GM19351 (cell line): ENCODE data around the gene GPRASP2.

Source experiments
- ATAC-seq: cut with Tn5 transposase; IDR thresholded peaks from one replicate; pipeline ENCODE4 v1.9.1; 2021; ENCODE audit warnings: mild to moderate bottlenecking, moderate library complexity; ENCODE audit not compliant: unreplicated experiment

GPRASP2 gene

DNA sequence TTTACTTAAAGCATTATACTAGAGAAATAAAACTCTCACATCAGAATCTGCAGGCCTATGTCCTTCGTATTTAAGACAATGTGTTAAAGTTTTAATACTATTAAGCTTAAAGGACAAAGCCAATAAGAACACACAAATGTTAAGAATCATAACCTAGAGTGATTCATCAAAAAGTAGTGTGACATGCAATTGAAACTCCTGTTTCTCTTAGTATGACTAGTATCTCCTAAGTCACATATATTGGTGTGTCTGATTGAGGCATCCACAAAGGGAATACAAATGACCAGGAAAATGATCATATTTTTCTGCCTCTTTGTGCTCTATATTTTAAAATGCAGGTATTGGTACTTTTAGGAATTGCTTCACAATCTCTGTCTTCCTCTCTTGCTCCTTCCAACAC, 32.1 kb downstream of the GPRASP2 start:
- ATAC-seq, result no peak

- no peak for ATAC-seq
These were observed 33.2 kb downstream of the GPRASP2 start for GRCh38 chrX:102745513-102745856.

- ATAC-seq, result no peak
These were observed 33.8 kb downstream of the GPRASP2 start for GRCh38 chrX:102745857-102746584.

DNA sequence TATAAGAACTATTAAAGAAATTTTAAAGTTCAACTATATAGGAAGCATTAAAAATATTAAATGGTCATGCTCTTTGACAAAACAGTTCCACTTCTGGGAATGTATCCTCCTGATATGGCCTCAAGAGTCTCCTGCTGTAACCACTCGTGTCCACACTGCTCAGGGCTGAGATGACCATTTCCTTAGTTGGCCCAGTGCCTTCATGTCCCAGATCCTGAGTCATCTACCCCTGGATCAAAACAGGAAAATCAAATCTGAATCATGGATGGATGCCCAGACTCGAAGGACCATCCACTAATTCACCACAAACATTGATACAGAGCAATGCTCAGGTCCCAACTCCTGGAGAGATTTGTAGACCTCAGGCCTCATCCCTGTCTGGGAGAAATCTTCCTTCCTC, 53.0 kb downstream of the GPRASP2 start:
- ATAC-seq, result no peak

DNA sequence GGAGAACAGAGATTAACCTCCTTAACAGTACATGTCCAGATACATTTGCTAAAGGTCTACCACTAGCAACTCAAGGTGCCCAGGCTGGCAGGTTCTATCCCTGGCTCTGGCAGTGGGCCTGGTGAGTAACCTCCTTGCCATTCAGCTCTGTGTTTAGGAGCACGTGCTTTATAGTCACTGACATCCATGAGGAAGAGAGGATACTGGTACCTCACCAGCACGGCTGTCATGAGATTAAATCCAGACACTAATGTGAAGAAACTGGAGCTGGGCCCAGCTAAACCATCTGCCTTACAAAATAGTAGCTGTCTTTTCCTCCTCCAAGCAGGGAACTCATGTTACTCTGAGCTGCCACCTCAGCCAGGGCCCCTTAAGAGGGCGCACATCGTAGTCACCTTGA, 53.6 kb downstream of the GPRASP2 start:
- no peak for ATAC-seq

- no peak for ATAC-seq
These were observed 55.0 kb downstream of the GPRASP2 start for GRCh38 chrX:102767287-102767686.
